Measurements from ENCODE around the gene ALDH1A1.

The ALDH1A1 gene

DNA sequence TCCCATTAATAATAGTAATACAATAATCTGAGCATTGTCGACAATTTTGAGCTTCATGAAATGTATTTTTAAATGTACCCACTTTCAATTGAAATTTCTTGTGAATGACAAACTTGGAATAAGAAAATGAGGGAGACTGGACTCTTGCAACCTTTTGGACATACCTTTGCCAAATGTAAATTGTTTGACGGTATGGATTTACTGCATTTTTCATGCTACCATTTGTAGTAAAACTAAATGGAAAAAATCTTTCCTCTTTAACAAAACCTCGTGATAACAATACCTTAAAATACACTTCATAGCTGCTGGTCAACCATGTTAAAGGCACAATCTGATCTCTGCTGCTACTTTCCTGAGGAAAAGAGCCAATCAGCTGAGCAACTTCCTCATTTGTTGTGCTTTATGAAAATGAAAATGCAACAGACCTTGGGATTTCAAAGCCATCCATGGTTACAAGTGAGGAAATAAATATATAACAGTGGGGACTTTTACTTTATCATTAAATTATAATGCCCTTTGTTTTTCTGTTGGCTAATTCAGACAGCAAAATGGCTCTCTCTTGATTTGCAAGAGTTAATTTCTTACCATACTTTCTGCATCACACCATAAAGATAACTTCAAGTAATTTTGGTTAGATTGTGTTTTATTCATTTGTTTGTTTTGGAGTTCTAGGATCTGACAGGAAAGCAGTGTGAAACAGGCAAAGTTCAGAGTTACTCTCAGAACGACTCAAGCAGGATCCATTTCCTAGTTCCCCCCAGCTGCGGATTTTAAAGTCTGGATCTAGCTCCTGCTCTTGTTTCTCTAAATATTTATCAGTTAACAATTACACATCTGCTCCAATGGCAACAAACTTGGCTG, 1.1 kb downstream of the ALDH1A1 start:
- Histone ChIP-seq H3K4me1 (ENCODE audit: control insufficient read depth, insufficient read depth, low read length) (peaks cover 2% of the 10 kb centered on the region; the same call in 1 of the 2 replicates), H3K4me3 (ENCODE audit: low read depth, low read length) (no peak overlapping the region), H3K27me3 (ENCODE audit: control insufficient read depth, insufficient read depth, low read length) (no peaks in the 10 kb centered on the region), H3K36me3 (ENCODE audit: control insufficient read depth, insufficient read depth, low read length) (no peaks in the 10 kb centered on the region), H3K9ac (ENCODE audit: low read length) (no peak overlapping the region), H3K9me3 (ENCODE audit: control insufficient read depth, insufficient read depth, low read depth, low read length) (no peaks in the 10 kb centered on the region), H3K27ac (ENCODE audit: low read depth, low read length) (no peak overlapping the region)

DNA sequence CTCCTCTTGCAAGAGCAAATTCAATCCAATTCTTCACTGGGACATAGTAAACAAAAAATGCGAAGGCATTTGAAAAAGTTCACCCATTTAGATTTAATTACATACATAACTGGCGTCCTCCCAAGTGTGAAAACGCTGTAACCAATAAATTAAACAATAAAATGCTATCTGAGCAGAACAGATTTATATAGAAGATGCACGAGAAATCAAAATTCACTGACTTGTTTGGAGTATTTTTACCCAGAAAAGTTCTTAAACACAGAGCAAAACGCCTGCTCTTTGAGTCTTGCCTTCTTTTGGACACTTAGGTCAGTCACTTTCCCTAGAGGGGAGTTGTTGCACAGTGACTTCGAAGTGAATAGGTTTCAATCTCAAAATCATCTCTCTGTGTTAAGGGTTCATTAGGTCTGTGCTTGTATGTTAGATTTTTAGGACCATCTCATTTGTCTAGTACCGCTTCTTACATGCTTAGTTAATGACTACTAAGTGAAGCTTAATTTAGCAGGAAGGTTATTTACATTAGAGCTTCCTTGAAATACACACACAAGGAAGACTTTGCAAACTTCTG, 1.9 kb downstream of the ALDH1A1 start:
- Histone ChIP-seq H3K27me3 (ENCODE audit: control insufficient read depth, insufficient read depth, low read length) (no peaks in the 10 kb centered on the region), H3K9me3 (ENCODE audit: control insufficient read depth, insufficient read depth, low read depth, low read length) (no peaks in the 10 kb centered on the region), H3K27ac (ENCODE audit: low read depth, low read length) (no peak overlapping the region), H3K36me3 (ENCODE audit: control insufficient read depth, insufficient read depth, low read length) (no peaks in the 10 kb centered on the region), H3K9ac (ENCODE audit: low read length) (no peak overlapping the region), H3K4me1 (ENCODE audit: control insufficient read depth, insufficient read depth, low read length) (peaks cover 2% of the 10 kb centered on the region; the same call in 1 of the 2 replicates), H3K4me3 (ENCODE audit: low read depth, low read length) (no peak overlapping the region)

- no peak overlapping the region for H3K9ac ChIP-seq (ENCODE audit: low read length)
- H3K27ac ChIP-seq (ENCODE audit: low read depth, low read length), result no peak overlapping the region
- no peaks in the 10 kb centered on the region for H3K36me3 ChIP-seq (ENCODE audit: control insufficient read depth, insufficient read depth, low read length)
- no peaks in the 10 kb centered on the region for H3K9me3 ChIP-seq (ENCODE audit: control insufficient read depth, insufficient read depth, low read depth, low read length)
- H3K27me3 ChIP-seq (ENCODE audit: control insufficient read depth, insufficient read depth, low read length), result no peaks in the 10 kb centered on the region
- no peak overlapping the region for H3K4me3 ChIP-seq (ENCODE audit: low read depth, low read length)
- peaks cover 2% of the 10 kb centered on the region; the same call in 1 of the 2 replicates for H3K4me1 ChIP-seq (ENCODE audit: control insufficient read depth, insufficient read depth, low read length)
These were observed 2.9 kb downstream of the ALDH1A1 start for GRCh38 chr9:72949918-72950325.

DNA sequence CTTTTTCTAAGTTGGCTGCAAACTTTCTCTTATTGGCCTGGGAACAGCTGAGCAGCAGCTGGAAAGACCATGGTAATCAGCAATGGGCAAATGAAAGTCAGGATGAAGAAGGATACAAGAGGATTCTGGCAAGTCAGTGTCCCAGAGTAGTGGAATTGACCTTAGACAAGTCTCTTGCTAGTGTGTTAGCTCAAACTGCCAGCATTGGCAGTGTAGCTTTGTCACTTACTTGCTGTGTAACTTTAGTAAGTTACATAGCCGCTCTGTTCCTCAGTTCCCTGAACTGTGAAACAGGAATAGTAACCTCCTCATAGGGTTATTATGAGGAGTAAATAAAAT, 3.6 kb downstream of the ALDH1A1 start:
- no peak overlapping the region for H3K9ac ChIP-seq (ENCODE audit: low read length)
- H3K36me3 ChIP-seq (ENCODE audit: control insufficient read depth, insufficient read depth, low read length), result no peaks in the 10 kb centered on the region
- H3K4me1 ChIP-seq (ENCODE audit: control insufficient read depth, insufficient read depth, low read length), result peaks cover 2% of the 10 kb centered on the region; the same call in 1 of the 2 replicates
- H3K9me3 ChIP-seq (ENCODE audit: control insufficient read depth, insufficient read depth, low read depth, low read length), result no peaks in the 10 kb centered on the region
- H3K27me3 ChIP-seq (ENCODE audit: control insufficient read depth, insufficient read depth, low read length), result no peaks in the 10 kb centered on the region
- no peak overlapping the region for H3K4me3 ChIP-seq (ENCODE audit: low read depth, low read length)
- no peak overlapping the region for H3K27ac ChIP-seq (ENCODE audit: low read depth, low read length)

DNA sequence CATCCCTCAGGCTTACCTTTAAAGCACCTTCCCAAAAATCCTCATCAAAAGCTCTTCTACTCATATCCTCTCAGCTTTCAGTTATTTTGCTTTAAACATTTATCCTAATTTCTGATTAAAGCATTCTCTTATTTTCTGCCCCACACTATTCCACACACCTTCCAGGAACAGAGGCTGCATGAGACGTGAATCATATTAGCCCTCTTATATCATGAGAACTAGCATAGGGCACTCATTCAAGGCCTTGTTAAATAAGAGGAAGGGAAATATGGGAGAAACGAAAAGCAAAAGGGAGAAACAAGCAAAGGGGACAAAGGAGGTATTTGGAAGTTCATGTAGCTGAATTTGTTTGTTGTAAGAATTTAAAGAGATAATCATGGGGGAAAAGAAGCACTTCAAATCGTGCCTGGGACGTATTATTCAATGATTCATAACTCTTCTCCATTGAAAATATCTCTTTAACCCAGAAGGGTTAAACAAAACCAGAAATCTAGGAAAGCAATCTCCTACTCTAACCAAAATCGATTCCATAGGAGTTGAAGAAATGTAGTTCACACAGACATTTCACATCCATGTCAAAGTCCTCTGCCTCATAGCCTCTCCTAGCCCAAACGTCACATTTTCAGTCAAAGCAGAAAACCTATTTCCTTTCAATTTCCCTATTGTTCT, 4.1 kb downstream of the ALDH1A1 start:
- Histone ChIP-seq H3K4me3 (ENCODE audit: low read depth, low read length) (no peak overlapping the region), H3K27me3 (ENCODE audit: control insufficient read depth, insufficient read depth, low read length) (no peaks in the 10 kb centered on the region), H3K36me3 (ENCODE audit: control insufficient read depth, insufficient read depth, low read length) (no peaks in the 10 kb centered on the region), H3K4me1 (ENCODE audit: control insufficient read depth, insufficient read depth, low read length) (peaks cover 2% of the 10 kb centered on the region; the same call in 1 of the 2 replicates), H3K9me3 (ENCODE audit: control insufficient read depth, insufficient read depth, low read depth, low read length) (no peaks in the 10 kb centered on the region), H3K27ac (ENCODE audit: low read depth, low read length) (no peak overlapping the region), H3K9ac (ENCODE audit: low read length) (no peak overlapping the region)

- H3K9me3 ChIP-seq (ENCODE audit: control insufficient read depth, insufficient read depth, low read depth, low read length), result no peaks in the 10 kb centered on the region
- no peak overlapping the region for H3K9ac ChIP-seq (ENCODE audit: low read length)
- H3K27ac ChIP-seq (ENCODE audit: low read depth, low read length), result no peak overlapping the region
- no peak overlapping the region for H3K4me3 ChIP-seq (ENCODE audit: low read depth, low read length)
- no peaks in the 10 kb centered on the region for H3K27me3 ChIP-seq (ENCODE audit: control insufficient read depth, insufficient read depth, low read length)
- H3K4me1 ChIP-seq (ENCODE audit: control insufficient read depth, insufficient read depth, low read length), result peaks cover under 1% of the 10 kb centered on the region; the same call in 1 of the 2 replicates
- no peaks in the 10 kb centered on the region for H3K36me3 ChIP-seq (ENCODE audit: control insufficient read depth, insufficient read depth, low read length)
These were observed 4.8 kb downstream of the ALDH1A1 start for GRCh38 chr9:72947984-72948465.

DNA sequence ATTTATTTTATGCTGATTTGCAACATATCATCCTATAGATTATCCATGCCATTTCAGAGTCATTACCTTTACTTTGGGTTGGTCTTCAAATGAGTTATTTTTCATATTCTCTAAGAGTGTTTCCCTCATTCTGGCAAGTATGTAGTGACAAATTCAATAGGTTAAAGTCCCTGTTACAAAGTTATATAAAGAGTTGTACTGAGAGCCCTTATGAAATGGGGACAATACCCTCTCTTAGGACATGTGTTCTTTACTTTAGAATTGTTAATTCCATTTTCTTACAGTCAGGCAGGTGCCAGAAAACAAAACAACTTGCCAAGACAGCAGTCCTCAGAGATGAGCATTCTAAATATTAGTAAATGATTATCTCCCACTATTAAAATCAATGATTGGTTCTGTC, 6.0 kb downstream of the ALDH1A1 start:
- Histone ChIP-seq H3K9me3 (ENCODE audit: control insufficient read depth, insufficient read depth, low read depth, low read length) (no peaks in the 10 kb centered on the region), H3K4me3 (ENCODE audit: low read depth, low read length) (no peak overlapping the region), H3K4me1 (ENCODE audit: control insufficient read depth, insufficient read depth, low read length) (no peaks in the 10 kb centered on the region), H3K9ac (ENCODE audit: low read length) (no peak overlapping the region), H3K36me3 (ENCODE audit: control insufficient read depth, insufficient read depth, low read length) (no peaks in the 10 kb centered on the region), H3K27me3 (ENCODE audit: control insufficient read depth, insufficient read depth, low read length) (no peaks in the 10 kb centered on the region), H3K27ac (ENCODE audit: low read depth, low read length) (no peak overlapping the region)

GRCh38 chr9:72946318-72946717, 6.5 kb downstream of the ALDH1A1 start:
- no peak overlapping the region for H3K4me3 ChIP-seq (ENCODE audit: low read depth, low read length)
- no peak overlapping the region for H3K9ac ChIP-seq (ENCODE audit: low read length)
- H3K36me3 ChIP-seq (ENCODE audit: control insufficient read depth, insufficient read depth, low read length), result no peaks in the 10 kb centered on the region
- H3K27me3 ChIP-seq (ENCODE audit: control insufficient read depth, insufficient read depth, low read length), result no peaks in the 10 kb centered on the region
- no peaks in the 10 kb centered on the region for H3K9me3 ChIP-seq (ENCODE audit: control insufficient read depth, insufficient read depth, low read depth, low read length)
- H3K27ac ChIP-seq (ENCODE audit: low read depth, low read length), result no peak overlapping the region
- no peaks in the 10 kb centered on the region for H3K4me1 ChIP-seq (ENCODE audit: control insufficient read depth, insufficient read depth, low read length)

- Histone ChIP-seq H3K9ac (ENCODE audit: low read length) (no peak overlapping the region), H3K4me1 (ENCODE audit: control insufficient read depth, insufficient read depth, low read length) (no peaks in the 10 kb centered on the region), H3K9me3 (ENCODE audit: control insufficient read depth, insufficient read depth, low read depth, low read length) (no peaks in the 10 kb centered on the region), H3K27ac (ENCODE audit: low read depth, low read length) (no peak overlapping the region), H3K4me3 (ENCODE audit: low read depth, low read length) (no peak overlapping the region), H3K27me3 (ENCODE audit: control insufficient read depth, insufficient read depth, low read length) (no peaks in the 10 kb centered on the region), H3K36me3 (ENCODE audit: control insufficient read depth, insufficient read depth, low read length) (no peaks in the 10 kb centered on the region)
These were observed 7.5 kb downstream of the ALDH1A1 start for GRCh38 chr9:72945391-72945790.

DNA sequence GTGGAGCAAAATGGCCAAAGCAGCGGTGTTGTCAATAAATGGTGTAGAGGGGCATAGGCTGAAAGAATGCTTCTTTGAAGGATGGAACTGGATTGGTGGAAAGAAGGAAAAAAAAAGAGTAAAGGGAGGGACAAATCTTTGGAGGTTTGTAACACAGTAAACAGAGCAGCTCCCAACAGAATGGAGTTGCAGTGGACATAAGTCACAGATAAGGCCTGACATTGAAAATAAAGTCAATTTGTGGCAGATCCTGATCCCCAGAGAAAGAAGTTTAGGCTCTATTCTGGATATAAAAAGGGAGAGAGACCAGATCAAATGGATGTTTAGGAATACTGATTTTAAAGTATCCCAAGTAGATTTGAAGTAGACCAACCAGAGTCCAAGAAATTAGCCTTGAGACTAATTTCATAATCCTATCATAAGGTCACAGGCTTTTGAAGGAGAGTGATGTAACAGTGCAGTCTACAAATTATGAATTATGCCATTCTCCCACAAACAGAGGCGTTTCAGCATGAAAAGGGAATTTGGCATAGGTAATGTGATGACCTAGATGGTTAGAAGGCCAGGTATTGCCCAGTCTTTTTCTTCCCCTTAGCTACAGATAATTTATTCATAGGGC, 8.9 kb downstream of the ALDH1A1 start:
- Histone ChIP-seq H3K4me1 (ENCODE audit: control insufficient read depth, insufficient read depth, low read length) (no peaks in the 10 kb centered on the region), H3K9ac (ENCODE audit: low read length) (no peak overlapping the region), H3K27ac (ENCODE audit: low read depth, low read length) (no peak overlapping the region), H3K4me3 (ENCODE audit: low read depth, low read length) (no peak overlapping the region), H3K36me3 (ENCODE audit: control insufficient read depth, insufficient read depth, low read length) (no peaks in the 10 kb centered on the region), H3K27me3 (ENCODE audit: control insufficient read depth, insufficient read depth, low read length) (no peaks in the 10 kb centered on the region), H3K9me3 (ENCODE audit: control insufficient read depth, insufficient read depth, low read depth, low read length) (no peaks in the 10 kb centered on the region)
